Kidney (tissue), 14 donors: Measurements from ENCODE around the gene TMEM235. TPM values are rescaled to one million over a fixed set of nuclear protein-coding genes. Genes with fewer than 3 reads are reported as not detected.

Experiments
- DNase-seq, 5 donors: peaks; one replicate each; pipeline ENCODE4 v3.0.0-alpha.2; 2013 to 2020
- FAIRE-seq: peaks from 2 replicates; lab custom pipeline; 2012; peaks lifted over from hg19 to GRCh38; lab: Jason Lieb, UNC
- H3K27ac ChIP-seq, 2 donors: one replicate each; pipeline ENCODE4 v1.7.0; 2013; ENCODE audit warnings: low read depth in 2 of 2, low read length in 2 of 2, inconsistent platforms in 1 of 2
- H3K27me3 ChIP-seq: one replicate; pipeline ENCODE4 v1.7.1; 2013; ENCODE audit warnings: low read length, inconsistent platforms; ENCODE audit not compliant: control insufficient read depth, insufficient read depth
- H3K36me3 ChIP-seq, 3 donors: one replicate each; pipeline versions ENCODE4 v1.7.0 to v1.7.1; 2013; ENCODE audit warnings: low read length in 3 of 3, control low read depth in 1 of 3, inconsistent platforms in 1 of 3; ENCODE audit not compliant: insufficient read depth in 3 of 3, control insufficient read depth in 2 of 3
- H3K4me1 ChIP-seq, 3 donors: one replicate each; pipeline versions ENCODE4 v1.7.0 to v1.7.1; 2013; ENCODE audit warnings: low read length in 3 of 3, inconsistent platforms in 1 of 3, low read depth in 1 of 3; ENCODE audit not compliant: control insufficient read depth in 2 of 3, insufficient read depth in 2 of 3
- H3K4me3 ChIP-seq, 3 donors: one replicate each; pipeline versions ENCODE4 v1.7.0 to v1.8.1; 2013; ENCODE audit warnings: low read length in 3 of 3, control low read depth in 1 of 3, inconsistent platforms in 1 of 3
- H3K9ac ChIP-seq, 3 donors: one replicate each; pipeline versions ENCODE4 v1.7.0 to v1.7.1; 2013; ENCODE audit warnings: low read length in 3 of 3, control low read depth in 1 of 3, inconsistent platforms in 1 of 3
- H3K9me3 ChIP-seq, 3 donors: one replicate each; pipeline versions ENCODE4 v1.7.0 to v1.7.1; 2013; ENCODE audit warnings: low read length in 3 of 3, control low read depth in 1 of 3, inconsistent platforms in 1 of 3; ENCODE audit not compliant: control insufficient read depth in 2 of 3, insufficient read depth in 1 of 3
- CTCF ChIP-seq: IDR thresholded peaks from 3 replicates; pipeline ENCODE4 v1.5.1; 2012; ENCODE audit warnings: mild to moderate bottlenecking, moderate library complexity, borderline replicate concordance; ENCODE audit not compliant: insufficient read depth; ENCODE audit errors: extremely low read depth
- intact Hi-C: fragments of 100-400 bp; cut with DNase I; formaldehyde crosslinking; loops from one replicate; pipeline ENCODE4 v1.11.1; 2022
- polyA plus RNA-seq: library from polyadenylated mRNA; stranded (reverse); fragments of 350-450 nt; fragmentation: Illumina TruSeq; extraction: RNeasy Lipid Tissue Mini Kit (QIAGEN cat#74804); gene quantifications from one replicate; pipeline ENCODE4 v1.2.3, GENCODE V29; 2014; ENCODE audit warnings: low read depth, low replicate concordance; ENCODE audit not compliant: insufficient read depth
- total RNA-seq: library from RNA; stranded (reverse); fragmentation: NEBNext Ultra II Directional; extraction: Animal tissue kit (Norgen Biotek cat#: 25700); gene quantifications from one replicate; pipeline ENCODE4 v1.2.1, GENCODE V29; 2021
- donor health status: control.
- donor health status: control.
- donor health status: control.
- donor health status: control.
- donor health status: control.
- donor health status: DM: yes; HTN: yes; CAD: no.
- donor health status: Normal renal cell carcinoma (clear cell type).

TMEM235 gene
- total and polyA plus RNA-seq, 2 donors from 2014 or later, result not detected

- H3K4me1 ChIP-seq, result no peaks in the 10 kb centered on the region
- no peak for TF ChIP-seq CTCF
- no peak overlapping the region for H3K27ac ChIP-seq
- H3K27me3 ChIP-seq, result no peaks in the 10 kb centered on the region
- H3K36me3 ChIP-seq, result peaks cover 0 to 17% (median 9%) of the 10 kb centered on the region in 3 donors
- no peak overlapping the region for H3K9ac ChIP-seq
- DNase-seq (peak in 1 of 5 donors; percentile 58), FAIRE-seq (no peak)
- H3K4me3 ChIP-seq, result no peak overlapping the region
- no peaks in the 10 kb centered on the region for H3K9me3 ChIP-seq
- intact Hi-C loops, result no loop called here
Observed at GRCh38 chr17:78205124-78205775, 26.2 kb upstream of the TMEM235 start.

- TF ChIP-seq CTCF, result no peak
- no peak overlapping the region for H3K9ac ChIP-seq
- H3K27me3 ChIP-seq, result no peaks in the 10 kb centered on the region
- H3K4me1 ChIP-seq, result no peaks in the 10 kb centered on the region
- no peak for FAIRE-seq
- no peak for DNase-seq
- no peak overlapping the region for H3K27ac ChIP-seq
- intact Hi-C loops, result no loop called here
- no peak overlapping the region for H3K4me3 ChIP-seq
- no peaks in the 10 kb centered on the region for H3K9me3 ChIP-seq
- H3K36me3 ChIP-seq, result peaks cover 0 to 17% (median 9%) of the 10 kb centered on the region in 3 donors
Observed at GRCh38 chr17:78206298-78206697, 25.1 kb upstream of the TMEM235 start.

- H3K27ac ChIP-seq, result no peak overlapping the region
- H3K9me3 ChIP-seq, result no peaks in the 10 kb centered on the region
- no peak overlapping the region for H3K4me3 ChIP-seq
- no peak for FAIRE-seq
- no peak for DNase-seq
- no peak for TF ChIP-seq CTCF
- no peaks in the 10 kb centered on the region for H3K4me1 ChIP-seq
- H3K27me3 ChIP-seq, result no peaks in the 10 kb centered on the region
- H3K9ac ChIP-seq, result no peak overlapping the region
- H3K36me3 ChIP-seq, result peaks cover 0 to 13% (median 7%) of the 10 kb centered on the region in 3 donors
- intact Hi-C loops, result no loop called here
Observed at GRCh38 chr17:78208486-78208885, 22.9 kb upstream of the TMEM235 start.

- no peak for FAIRE-seq
- H3K9ac ChIP-seq, result no peak overlapping the region
- no peak overlapping the region for H3K27ac ChIP-seq
- no peak for DNase-seq
- intact Hi-C loops, result no loop called here
- peaks cover 0 to 3% (median 0%) of the 10 kb centered on the region in 3 donors for H3K4me1 ChIP-seq
- H3K27me3 ChIP-seq, result no peaks in the 10 kb centered on the region
- no peaks in the 10 kb centered on the region for H3K9me3 ChIP-seq
- H3K36me3 ChIP-seq, result peaks cover 0 to under 1% (median 0%) of the 10 kb centered on the region in 3 donors
- no peak for TF ChIP-seq CTCF
- H3K4me3 ChIP-seq, result no peak overlapping the region
Observed at GRCh38 chr17:78210111-78210510, 21.3 kb upstream of the TMEM235 start.
